Progenitor cell of endocrine pancreas (in vitro differentiated cells): Measurements from ENCODE around the gene PRKCE. TPM values are rescaled to one million over a fixed set of nuclear protein-coding genes. Genes with fewer than 3 reads are reported as not detected.
A peak's percentile ranks its signal among the peaks of the same experiment; 100 is the strongest.

Source experiments
- DNase-seq: peaks from one replicate; pipeline ENCODE4 v3.0.0; 2021; ENCODE audit warnings: low spot score; ENCODE audit not compliant: unreplicated experiment
- H3K27ac Mint-ChIP-seq: 2 replicates; pipeline ENCODE4 v1.8.0; 2021; ENCODE audit warnings: mild to moderate bottlenecking, moderate library complexity, mixed read lengths
- H3K27me3 Mint-ChIP-seq: 2 replicates; pipeline ENCODE4 v1.8.0; 2021; ENCODE audit warnings: mixed read lengths
- H3K36me3 Mint-ChIP-seq: 2 replicates; pipeline ENCODE4 v1.8.0; 2022; ENCODE audit warnings: mixed read lengths; ENCODE audit not compliant: insufficient read depth
- H3K4me1 Mint-ChIP-seq: 2 replicates; pipeline ENCODE4 v1.8.0; 2021; ENCODE audit warnings: low read depth, mixed read lengths
- H3K4me3 Mint-ChIP-seq: 2 replicates; pipeline ENCODE4 v1.8.0; 2021; ENCODE audit warnings: low read depth, mild to moderate bottlenecking, moderate library complexity, mixed read lengths
- H3K9me3 Mint-ChIP-seq: 2 replicates; pipeline ENCODE4 v1.8.0; 2021; ENCODE audit warnings: low read depth, mixed read lengths
- long read RNA-seq: library from polyadenylated mRNA; unstranded; transcript quantifications from one replicate; pipeline ENCODE4 v2.0.0, GENCODE V29; 2020
- total RNA-seq: library from RNA; stranded (reverse); gene quantifications from 2 replicates; pipeline ENCODE4 v1.2.1, GENCODE V29; 2021
- TF ChIP-seq, protein P1 (sequence below): fragments of 200-600 bp; sonication (generic); IDR thresholded peaks from one replicate; pipeline ENCODE4 v1.5.0; 2021; ENCODE audit warnings: antibody characterized with exemption, mild to moderate bottlenecking; ENCODE audit not compliant: unreplicated experiment

Gene PRKCE
- total RNA-seq, result 3.9 and 4.2 TPM in 2 replicates
- long read RNA-seq, partial matches to known transcripts, result 0 of 1 reads
- long read RNA-seq, other reads (novel, unspliced or antisense), result 1 of 1 reads

GRCh38 chr2:45651415-45652089 lies at the start of gene PRKCE:
Gene PRKCE (plus strand): TSS chr2:45651675.
- Mint-ChIP-seq H3K27ac (peak within 1 kb of the TSS; percentile 95), H3K9me3 (no peaks in the 10 kb centered on the region)

DNA sequence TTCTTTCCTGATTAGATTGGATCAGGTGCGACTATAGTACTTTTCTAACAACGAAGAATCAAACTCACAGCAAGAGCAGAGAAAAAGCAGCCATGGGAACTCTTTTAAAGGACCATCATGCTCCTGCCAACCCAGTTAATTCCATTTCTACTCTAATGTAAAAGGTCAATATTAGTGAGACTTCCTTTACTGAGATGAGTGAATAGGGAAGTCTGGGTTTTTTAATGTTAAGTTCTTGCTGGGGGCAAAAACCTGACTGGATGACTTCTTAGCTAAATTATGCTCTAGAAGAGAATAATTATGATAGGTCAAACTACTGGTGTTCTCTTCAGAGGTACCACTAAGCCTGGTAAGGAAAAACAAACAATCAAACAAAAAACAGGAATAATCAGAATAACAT lies 48.9 kb upstream of the PRKCE start:
- Mint-ChIP-seq H3K9me3 (no peaks in the 10 kb centered on the region), H3K27me3 (no peaks in the 10 kb centered on the region), H3K4me3 (no peak overlapping the region), H3K36me3 (peaks cover 15% of the 10 kb centered on the region), H3K4me1 (no peaks in the 10 kb centered on the region), H3K27ac (no peak overlapping the region)
- DNase-seq, result no peak
- TF ChIP-seq, protein P1, sequence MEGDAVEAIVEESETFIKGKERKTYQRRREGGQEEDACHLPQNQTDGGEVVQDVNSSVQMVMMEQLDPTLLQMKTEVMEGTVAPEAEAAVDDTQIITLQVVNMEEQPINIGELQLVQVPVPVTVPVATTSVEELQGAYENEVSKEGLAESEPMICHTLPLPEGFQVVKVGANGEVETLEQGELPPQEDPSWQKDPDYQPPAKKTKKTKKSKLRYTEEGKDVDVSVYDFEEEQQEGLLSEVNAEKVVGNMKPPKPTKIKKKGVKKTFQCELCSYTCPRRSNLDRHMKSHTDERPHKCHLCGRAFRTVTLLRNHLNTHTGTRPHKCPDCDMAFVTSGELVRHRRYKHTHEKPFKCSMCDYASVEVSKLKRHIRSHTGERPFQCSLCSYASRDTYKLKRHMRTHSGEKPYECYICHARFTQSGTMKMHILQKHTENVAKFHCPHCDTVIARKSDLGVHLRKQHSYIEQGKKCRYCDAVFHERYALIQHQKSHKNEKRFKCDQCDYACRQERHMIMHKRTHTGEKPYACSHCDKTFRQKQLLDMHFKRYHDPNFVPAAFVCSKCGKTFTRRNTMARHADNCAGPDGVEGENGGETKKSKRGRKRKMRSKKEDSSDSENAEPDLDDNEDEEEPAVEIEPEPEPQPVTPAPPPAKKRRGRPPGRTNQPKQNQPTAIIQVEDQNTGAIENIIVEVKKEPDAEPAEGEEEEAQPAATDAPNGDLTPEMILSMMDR, result no peak

More at GRCh38 chr2:45651415-45652089, at the start of gene PRKCE:
- no peaks in the 10 kb centered on the region for H3K36me3 Mint-ChIP-seq
- peak; percentile 15 for DNase-seq
- peaks cover 14% of the 10 kb centered on the region for H3K4me1 Mint-ChIP-seq
- H3K4me3 Mint-ChIP-seq, result peak within 1 kb of the TSS; percentile 88
- H3K27me3 Mint-ChIP-seq, result peaks cover 75% of the 10 kb centered on the region
- TF ChIP-seq, protein P1, result no peak

GRCh38 chr2:45605116-45605515 lies 46.4 kb upstream of the PRKCE start:
- TF ChIP-seq, protein P1, result no peak
- Mint-ChIP-seq H3K36me3 (peaks cover 13% of the 10 kb centered on the region), H3K27ac (no peak overlapping the region), H3K4me3 (no peak overlapping the region), H3K9me3 (no peaks in the 10 kb centered on the region), H3K27me3 (no peaks in the 10 kb centered on the region), H3K4me1 (peaks cover 5% of the 10 kb centered on the region)
- no peak for DNase-seq

DNA sequence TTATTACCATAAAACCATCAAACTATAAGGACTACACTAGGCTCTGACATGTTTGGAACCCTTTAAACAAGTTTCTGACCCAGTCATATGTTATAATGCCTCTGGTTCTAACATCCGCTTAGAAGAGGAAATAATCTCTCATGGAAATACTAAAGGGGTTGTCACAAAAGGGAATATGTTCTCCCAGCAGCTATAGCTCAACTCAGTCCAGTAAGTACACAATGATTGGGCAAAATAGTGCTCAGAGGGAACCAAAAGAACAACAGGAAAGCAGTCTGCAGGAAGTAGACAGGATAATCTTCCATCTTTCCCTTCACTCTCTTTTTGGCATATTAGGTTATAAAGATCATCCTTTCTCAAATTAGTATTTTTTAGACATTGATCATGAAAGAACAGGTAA lies 44.7 kb upstream of the PRKCE start:
- Mint-ChIP-seq H3K4me1 (peaks cover 7% of the 10 kb centered on the region), H3K27ac (no peak overlapping the region), H3K36me3 (peaks cover 8% of the 10 kb centered on the region), H3K9me3 (no peaks in the 10 kb centered on the region), H3K4me3 (no peak overlapping the region), H3K27me3 (no peaks in the 10 kb centered on the region)
- no peak for DNase-seq
- TF ChIP-seq, protein P1, result no peak

- peaks cover 6% of the 10 kb centered on the region for H3K36me3 Mint-ChIP-seq
- H3K27ac Mint-ChIP-seq, result no peak overlapping the region
- no peaks in the 10 kb centered on the region for H3K27me3 Mint-ChIP-seq
- no peak overlapping the region for H3K4me3 Mint-ChIP-seq
- no peak for DNase-seq
- TF ChIP-seq, protein P1, result peak; percentile 64
- peaks cover 7% of the 10 kb centered on the region for H3K4me1 Mint-ChIP-seq
- H3K9me3 Mint-ChIP-seq, result no peaks in the 10 kb centered on the region
Measured at GRCh38 chr2:45607701-45608100, 43.8 kb upstream of the PRKCE start.
